Natural killer cell (primary cell): ENCODE measurements around the gene IRGQ. TPM values are rescaled to one million over a fixed set of nuclear protein-coding genes. Genes with fewer than 3 reads are reported as not detected.

Experiments used
- ATAC-seq, 3 donors: fragments of 150-1000 bp in 2 of 3; fragments of 200-7000 bp in 1 of 3; cut with Tn5 transposase; 1 replicate in 1 of 3; 2 replicates in 2 of 3; pipeline ENCODE4 v1.10.0; 2021; ENCODE audit warnings: mild to moderate bottlenecking in 2 of 3, moderate library complexity in 2 of 3
- DNase-seq, 2 donors: peaks; one replicate each; pipeline versions ENCODE4 v3.0.0 to v3.0.0-alpha.2; 2013 to 2021; ENCODE audit warnings: mixed read lengths in 1 of 2
- H3K27ac ChIP-seq: one replicate; pipeline ENCODE4 v1.5.1; 2013; ENCODE audit warnings: mild to moderate bottlenecking, low read length
- H3K27me3 ChIP-seq: one replicate; pipeline ENCODE4 v1.6.1; 2013; ENCODE audit warnings: low read length; ENCODE audit not compliant: control insufficient read depth, insufficient read depth
- H3K36me3 ChIP-seq: one replicate; pipeline ENCODE4 v1.6.1; 2013; ENCODE audit warnings: low read length; ENCODE audit not compliant: control insufficient read depth, insufficient read depth
- H3K4me1 ChIP-seq: one replicate; pipeline ENCODE4 v1.6.1; 2013; ENCODE audit warnings: low read length; ENCODE audit not compliant: control insufficient read depth, insufficient read depth
- H3K4me3 ChIP-seq: one replicate; pipeline ENCODE4 v1.5.1; 2013; ENCODE audit warnings: low read length
- H3K9me3 ChIP-seq: one replicate; pipeline ENCODE4 v1.6.1; 2013; ENCODE audit warnings: low read length; ENCODE audit not compliant: control insufficient read depth, insufficient read depth
- H3K27ac Mint-ChIP-seq, 2 donors: one replicate each; pipeline ENCODE4 v1.8.0; 2022; ENCODE audit warnings: mild to moderate bottlenecking in 2 of 2, mixed read lengths in 2 of 2, moderate library complexity in 1 of 2
- H3K27me3 Mint-ChIP-seq, 2 donors: one replicate each; pipeline ENCODE4 v1.8.0; 2022; ENCODE audit warnings: low read depth in 2 of 2, mixed read lengths in 2 of 2
- H3K36me3 Mint-ChIP-seq: one replicate; pipeline ENCODE4 v1.8.0; 2022; ENCODE audit warnings: mixed read lengths
- H3K4me1 Mint-ChIP-seq, 2 donors: one replicate each; pipeline ENCODE4 v1.8.0; 2022; ENCODE audit warnings: mixed read lengths in 2 of 2
- H3K4me3 Mint-ChIP-seq: one replicate; pipeline ENCODE4 v1.8.0; 2022; ENCODE audit warnings: mild to moderate bottlenecking, moderate library complexity, mixed read lengths
- H3K9me3 Mint-ChIP-seq, 2 donors: one replicate each; pipeline ENCODE4 v1.8.0; 2022; ENCODE audit warnings: mixed read lengths in 2 of 2
- WGBS: methylation state at CpG from one replicate; pipeline ENCODE4 v1.1.7; 2013; ENCODE audit warnings: missing lambda C conversion rate; ENCODE audit not compliant: insufficient coverage; 5-methylcytosine and 5-hydroxymethylcytosine counted together
- intact Hi-C: fragments of 100-400 bp; cut with micrococcal nuclease; formaldehyde crosslinking; loops from one replicate; pipeline ENCODE4 v1.14.2; 2022
- total RNA-seq, 4 donors: library from RNA; stranded (reverse); fragments of 120-200 nt in 1 of 4; gene quantifications; one replicate each; pipeline versions ENCODE4 v1.2.3 to v1.2.4, GENCODE V29; 2013 to 2022
- TF ChIP-seq, protein P1 (sequence below): fragments of 200-600 bp; IDR thresholded peaks from one replicate; pipeline ENCODE4 v1.8.0; 2022; ENCODE audit warnings: antibody characterized with exemption

The IRGQ gene
- total RNA-seq, 3 donors from 2014 or later (not counting 1 experiment from before 2014, with no cell fraction given): 28.5 to 43.7 (median 32.2) TPM

DNA sequence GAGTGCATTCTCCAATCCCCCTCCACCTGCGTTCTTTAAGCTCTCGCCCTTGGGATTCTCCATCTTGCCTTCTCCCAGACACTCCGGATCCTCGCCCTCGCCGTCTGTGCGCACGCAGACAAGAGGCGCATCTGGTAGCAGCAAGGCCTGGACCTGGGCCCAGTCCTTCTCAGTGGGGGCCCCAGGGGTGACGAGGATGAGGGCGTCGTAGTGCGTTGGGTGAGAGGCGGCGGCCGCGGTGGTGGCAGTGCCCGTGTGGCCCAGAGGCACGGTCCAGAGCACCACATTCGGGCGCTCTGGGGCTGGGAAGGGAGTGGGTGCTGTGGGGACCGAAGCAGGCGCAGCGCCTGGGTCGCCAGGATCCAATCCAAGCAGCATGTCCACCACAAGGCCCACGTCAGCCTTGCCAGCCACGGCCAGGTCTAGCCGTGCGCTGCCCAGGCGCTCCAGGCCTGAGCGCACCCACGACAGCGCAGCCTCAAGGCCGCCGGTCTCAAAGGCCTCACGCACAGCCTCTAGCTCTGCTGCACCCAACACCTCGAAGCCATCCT lies 3.1 kb downstream of the IRGQ start:
- no peak overlapping the region for H3K4me3 ChIP-seq
- H3K4me1 Mint-ChIP-seq: peaks cover 39 to 61% of the 10 kb centered on the region in 2 donors
- no peaks in the 10 kb centered on the region for H3K27me3 Mint-ChIP-seq
- no peaks in the 10 kb centered on the region for H3K27me3 ChIP-seq
- intact Hi-C loops: no loop called here
- no peak overlapping the region for H3K27ac ChIP-seq
- DNase-seq (no peak), ATAC-seq (no peak)
- no peaks in the 10 kb centered on the region for H3K36me3 Mint-ChIP-seq
- H3K36me3 ChIP-seq: peaks cover 11% of the 10 kb centered on the region
- no peaks in the 10 kb centered on the region for H3K9me3 Mint-ChIP-seq
- peak overlapping the region; percentile 39 for H3K4me3 Mint-ChIP-seq
- TF ChIP-seq, protein P1, sequence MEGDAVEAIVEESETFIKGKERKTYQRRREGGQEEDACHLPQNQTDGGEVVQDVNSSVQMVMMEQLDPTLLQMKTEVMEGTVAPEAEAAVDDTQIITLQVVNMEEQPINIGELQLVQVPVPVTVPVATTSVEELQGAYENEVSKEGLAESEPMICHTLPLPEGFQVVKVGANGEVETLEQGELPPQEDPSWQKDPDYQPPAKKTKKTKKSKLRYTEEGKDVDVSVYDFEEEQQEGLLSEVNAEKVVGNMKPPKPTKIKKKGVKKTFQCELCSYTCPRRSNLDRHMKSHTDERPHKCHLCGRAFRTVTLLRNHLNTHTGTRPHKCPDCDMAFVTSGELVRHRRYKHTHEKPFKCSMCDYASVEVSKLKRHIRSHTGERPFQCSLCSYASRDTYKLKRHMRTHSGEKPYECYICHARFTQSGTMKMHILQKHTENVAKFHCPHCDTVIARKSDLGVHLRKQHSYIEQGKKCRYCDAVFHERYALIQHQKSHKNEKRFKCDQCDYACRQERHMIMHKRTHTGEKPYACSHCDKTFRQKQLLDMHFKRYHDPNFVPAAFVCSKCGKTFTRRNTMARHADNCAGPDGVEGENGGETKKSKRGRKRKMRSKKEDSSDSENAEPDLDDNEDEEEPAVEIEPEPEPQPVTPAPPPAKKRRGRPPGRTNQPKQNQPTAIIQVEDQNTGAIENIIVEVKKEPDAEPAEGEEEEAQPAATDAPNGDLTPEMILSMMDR: no peak
- 97% methylated on average over 37 of the region's 37 CpGs for WGBS
- peaks cover 35% of the 10 kb centered on the region for H3K4me1 ChIP-seq
- H3K27ac Mint-ChIP-seq: peak overlapping the region in 1 of 2 donors; percentile 86
- no peaks in the 10 kb centered on the region for H3K9me3 ChIP-seq

DNA sequence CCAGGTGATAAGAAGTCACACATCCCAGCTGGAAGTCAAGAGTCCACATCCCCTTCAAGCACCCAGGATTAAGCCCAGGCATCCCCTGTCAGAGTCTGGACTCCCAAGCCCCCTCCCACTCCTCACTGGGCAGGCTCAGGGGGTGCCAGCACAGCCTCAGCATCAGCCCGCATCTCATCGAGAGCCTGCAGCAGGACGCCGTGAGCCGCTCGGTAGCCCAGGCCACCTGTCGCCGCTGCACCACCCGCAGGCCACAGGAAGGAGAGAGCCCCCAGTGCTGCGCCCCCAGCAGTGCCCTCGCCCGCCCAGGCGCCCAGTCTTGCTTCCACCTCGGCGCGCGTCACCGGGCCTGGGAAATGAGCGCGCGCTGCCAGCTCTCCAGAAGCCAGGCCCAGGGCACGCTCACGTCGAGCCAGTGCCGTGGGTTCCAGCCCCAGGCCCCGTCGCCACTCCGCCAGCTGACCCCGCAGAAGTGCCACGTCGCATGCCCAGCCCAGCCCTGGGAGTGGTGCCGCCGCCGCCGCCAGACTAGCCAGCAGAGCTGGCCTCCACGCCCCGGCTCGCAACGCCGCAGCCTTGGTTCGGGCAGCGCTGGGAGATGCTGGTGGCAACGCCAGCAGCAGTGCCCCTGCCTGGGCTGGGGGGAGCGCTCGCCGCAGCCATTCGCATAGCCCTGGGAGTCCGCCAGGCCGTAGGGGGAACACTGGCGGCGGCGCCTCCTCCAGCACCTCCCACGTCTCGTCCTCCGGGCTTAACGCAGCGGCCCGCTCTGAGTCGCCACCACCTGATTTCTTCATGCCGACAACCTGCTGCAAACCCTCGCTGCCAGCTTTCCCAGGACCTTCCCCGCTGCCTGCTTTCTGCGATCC lies 3.8 kb downstream of the IRGQ start:
- Histone ChIP-seq H3K27ac (no peak overlapping the region), H3K9me3 (no peaks in the 10 kb centered on the region), H3K4me3 (no peak overlapping the region), H3K4me1 (peaks cover 28% of the 10 kb centered on the region), H3K36me3 (peaks cover 11% of the 10 kb centered on the region), H3K27me3 (no peaks in the 10 kb centered on the region)
- Mint-ChIP-seq H3K36me3 (no peaks in the 10 kb centered on the region), H3K4me1 (peaks cover 32 to 53% of the 10 kb centered on the region in 2 donors), H3K27ac (peak overlapping the region in 1 of 2 donors; percentile 86), H3K4me3 (no peak overlapping the region), H3K27me3 (no peaks in the 10 kb centered on the region), H3K9me3 (no peaks in the 10 kb centered on the region)
- WGBS: 97% methylated on average over 63 of the region's 63 CpGs
- DNase-seq: no peak
- ATAC-seq: no peak
- TF ChIP-seq, protein P1: no peak
- intact Hi-C loops: no loop called here

DNA sequence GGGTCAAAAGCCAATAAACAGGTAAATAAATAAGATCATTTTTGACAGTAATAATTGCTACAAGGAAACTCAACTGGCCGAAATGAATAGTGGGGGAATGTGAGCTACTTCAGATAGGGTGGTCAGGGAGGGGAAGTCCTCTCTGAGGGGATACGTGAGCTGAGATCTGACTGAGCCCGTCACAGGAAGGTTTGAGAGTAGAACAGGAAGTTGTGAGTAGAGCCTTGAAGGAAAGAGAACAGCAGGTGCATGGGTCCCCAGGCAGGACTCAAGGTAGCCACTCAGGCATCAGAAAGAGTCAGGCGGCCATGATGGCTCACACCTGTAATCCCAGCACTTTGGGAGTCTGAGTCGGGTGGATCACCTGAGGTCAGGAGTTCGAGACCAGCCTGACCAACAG lies 6.3 kb downstream of the IRGQ start:
- Histone ChIP-seq H3K27ac (no peak overlapping the region), H3K4me3 (no peak overlapping the region), H3K9me3 (no peaks in the 10 kb centered on the region), H3K4me1 (peaks cover 7% of the 10 kb centered on the region), H3K36me3 (peaks cover 11% of the 10 kb centered on the region), H3K27me3 (no peaks in the 10 kb centered on the region)
- H3K4me1 Mint-ChIP-seq: peaks cover 14 to 38% of the 10 kb centered on the region in 2 donors
- H3K4me3 Mint-ChIP-seq: no peak overlapping the region
- DNase-seq: peak in 1 of 2 donors; percentile 23
- no peaks in the 10 kb centered on the region for H3K36me3 Mint-ChIP-seq
- no peak for ATAC-seq
- peak overlapping the region; percentile 63 to 68 for H3K27ac Mint-ChIP-seq
- intact Hi-C loops: no loop called here
- 52% methylated on average over 6 of the region's 6 CpGs for WGBS
- H3K27me3 Mint-ChIP-seq: no peaks in the 10 kb centered on the region
- H3K9me3 Mint-ChIP-seq: no peaks in the 10 kb centered on the region
- TF ChIP-seq, protein P1: no peak
